ENCODE data around the gene GPATCH3.

Gene GPATCH3

GRCh38 chr1:26897351-26897750 is 2.9 kb downstream of the GPATCH3 start:
- H3K4me3 ChIP-seq (replicated peaks; ENCODE audit: low read depth, low read length), result no peak overlapping the region
- H3K27me3 ChIP-seq (replicated peaks; ENCODE audit: control insufficient read depth, insufficient read depth, low read length), result no peaks in the 10 kb centered on the region
- DNase-seq (ENCODE audit: extremely low read depth, insufficient read length), result no peak
- TF ChIP-seq, protein P1, sequence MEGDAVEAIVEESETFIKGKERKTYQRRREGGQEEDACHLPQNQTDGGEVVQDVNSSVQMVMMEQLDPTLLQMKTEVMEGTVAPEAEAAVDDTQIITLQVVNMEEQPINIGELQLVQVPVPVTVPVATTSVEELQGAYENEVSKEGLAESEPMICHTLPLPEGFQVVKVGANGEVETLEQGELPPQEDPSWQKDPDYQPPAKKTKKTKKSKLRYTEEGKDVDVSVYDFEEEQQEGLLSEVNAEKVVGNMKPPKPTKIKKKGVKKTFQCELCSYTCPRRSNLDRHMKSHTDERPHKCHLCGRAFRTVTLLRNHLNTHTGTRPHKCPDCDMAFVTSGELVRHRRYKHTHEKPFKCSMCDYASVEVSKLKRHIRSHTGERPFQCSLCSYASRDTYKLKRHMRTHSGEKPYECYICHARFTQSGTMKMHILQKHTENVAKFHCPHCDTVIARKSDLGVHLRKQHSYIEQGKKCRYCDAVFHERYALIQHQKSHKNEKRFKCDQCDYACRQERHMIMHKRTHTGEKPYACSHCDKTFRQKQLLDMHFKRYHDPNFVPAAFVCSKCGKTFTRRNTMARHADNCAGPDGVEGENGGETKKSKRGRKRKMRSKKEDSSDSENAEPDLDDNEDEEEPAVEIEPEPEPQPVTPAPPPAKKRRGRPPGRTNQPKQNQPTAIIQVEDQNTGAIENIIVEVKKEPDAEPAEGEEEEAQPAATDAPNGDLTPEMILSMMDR (IDR thresholded peaks at IDR 0.05; ENCODE audit: insufficient read depth, low read length, poor library complexity, severe bottlenecking), result no peak
- H3K36me3 ChIP-seq (ENCODE audit: control insufficient read depth, insufficient read depth, low read length), result peaks cover 13% of the 10 kb centered on the region

DNA sequence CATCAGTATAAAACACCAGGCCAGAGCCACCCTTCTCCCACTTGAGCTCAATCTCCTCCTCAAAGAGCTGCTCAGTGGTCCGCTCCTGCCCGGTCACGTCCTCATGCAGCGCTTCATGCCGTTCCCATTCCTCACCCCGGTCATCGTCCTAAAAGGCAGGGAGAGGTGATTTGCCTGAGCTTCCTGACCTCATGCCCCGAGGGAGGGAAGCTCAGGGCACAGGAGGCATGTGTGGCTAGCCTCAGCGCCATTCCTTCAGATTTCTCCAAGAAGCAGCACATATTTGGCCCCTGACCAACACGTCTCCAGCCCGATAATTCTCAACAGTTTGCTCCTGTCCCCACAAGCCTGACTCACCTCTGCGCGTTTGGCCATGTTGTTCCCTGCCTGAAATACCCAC is 6.0 kb downstream of the GPATCH3 start:
- no peaks in the 10 kb centered on the region for H3K27me3 ChIP-seq (replicated peaks; ENCODE audit: control insufficient read depth, insufficient read depth, low read length)
- H3K4me3 ChIP-seq (replicated peaks; ENCODE audit: low read depth, low read length), result no peak overlapping the region
- peaks cover 16% of the 10 kb centered on the region for H3K36me3 ChIP-seq (ENCODE audit: control insufficient read depth, insufficient read depth, low read length)
- TF ChIP-seq, protein P1 (IDR thresholded peaks at IDR 0.05; ENCODE audit: insufficient read depth, low read length, poor library complexity, severe bottlenecking), result no peak
- no peak for DNase-seq (ENCODE audit: extremely low read depth, insufficient read length)

DNA sequence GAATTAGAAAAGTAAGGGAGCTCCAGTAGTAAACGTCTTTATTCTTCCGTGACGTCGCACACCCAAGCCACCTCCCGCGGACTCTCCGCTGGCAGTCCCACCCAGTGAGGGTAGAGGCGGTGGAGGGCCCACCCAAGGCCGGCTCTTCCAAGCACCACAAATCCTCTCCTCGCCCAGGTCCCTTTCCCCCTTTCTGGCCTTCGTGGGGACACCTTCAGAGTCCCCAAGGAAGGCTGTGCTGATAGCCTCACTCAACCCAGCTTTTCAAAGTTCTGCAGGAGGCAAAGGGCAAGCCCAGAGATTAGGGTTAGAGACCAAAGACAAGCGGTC is 9.8 kb downstream of the GPATCH3 start:
- peak overlapping the region; percentile 95 for H3K4me3 ChIP-seq (replicated peaks; ENCODE audit: low read depth, low read length)
- DNase-seq (ENCODE audit: extremely low read depth, insufficient read length), result no peak
- no peaks in the 10 kb centered on the region for H3K27me3 ChIP-seq (replicated peaks; ENCODE audit: control insufficient read depth, insufficient read depth, low read length)
- TF ChIP-seq, protein P1 (IDR thresholded peaks at IDR 0.05; ENCODE audit: insufficient read depth, low read length, poor library complexity, severe bottlenecking), result no peak
- peaks cover 27% of the 10 kb centered on the region for H3K36me3 ChIP-seq (ENCODE audit: control insufficient read depth, insufficient read depth, low read length)

DNA sequence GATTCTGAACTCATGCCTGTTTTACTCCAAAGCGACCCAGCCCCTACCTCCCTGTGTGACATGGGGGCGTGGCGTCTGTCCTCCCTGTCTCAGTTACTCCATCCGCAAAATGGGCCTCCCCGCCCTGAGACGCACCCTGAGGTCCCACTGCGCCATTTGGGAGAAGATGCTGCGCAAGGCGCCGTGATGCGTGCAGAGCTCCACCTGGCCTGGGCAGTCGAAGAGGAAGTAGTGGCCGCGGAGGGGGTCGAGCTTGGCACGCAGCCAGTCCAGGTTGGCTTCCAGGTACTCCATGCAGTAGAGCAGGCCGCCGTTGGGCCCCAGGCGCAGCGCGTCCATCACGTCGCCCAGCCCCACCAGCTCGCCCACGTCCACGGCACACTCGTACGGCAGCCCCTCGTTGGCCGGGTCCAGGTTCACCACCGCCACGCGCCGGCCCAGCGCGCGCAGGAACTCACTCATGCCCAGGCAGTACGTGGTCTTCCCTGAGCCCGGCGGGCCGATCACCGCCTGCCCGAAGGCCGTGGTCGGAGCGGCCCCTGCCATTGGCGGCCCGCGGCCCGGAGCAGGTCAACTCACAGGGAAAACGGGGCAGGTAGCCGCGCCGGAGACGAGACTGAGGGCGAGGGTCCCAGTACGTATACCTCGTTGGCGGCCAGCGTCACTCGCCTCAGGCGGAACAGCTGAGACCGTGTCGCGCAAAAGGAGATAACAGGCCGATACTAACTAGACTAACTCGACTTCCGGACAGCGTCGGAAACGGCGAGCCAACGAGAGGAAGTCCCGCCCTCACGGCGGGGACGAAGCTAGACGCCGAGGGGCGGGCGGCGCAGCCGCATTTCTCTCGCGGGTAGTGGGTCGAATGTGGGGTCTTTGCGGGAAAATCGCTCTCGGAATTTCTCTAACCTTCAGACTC is 10.5 kb downstream of the GPATCH3 start, which contains the start of gene GPN2:
Gene GPN2, minus strand, starts transcription at position 733 of the 916 bp plus-strand sequence. Its CDS starts 187 bp downstream, at position 546.
- Histone ChIP-seq H3K36me3 (ENCODE audit: control insufficient read depth, insufficient read depth, low read length) (peaks cover 28% of the 10 kb centered on the region), H3K4me3 (replicated peaks; ENCODE audit: low read depth, low read length) (peak within 1 kb of the TSS; percentile 95), H3K27me3 (replicated peaks; ENCODE audit: control insufficient read depth, insufficient read depth, low read length) (no peaks in the 10 kb centered on the region)
- peak; percentile 83 for DNase-seq (ENCODE audit: extremely low read depth, insufficient read length)
- TF ChIP-seq, protein P1 (IDR thresholded peaks at IDR 0.05; ENCODE audit: insufficient read depth, low read length, poor library complexity, severe bottlenecking), result no peak

DNA sequence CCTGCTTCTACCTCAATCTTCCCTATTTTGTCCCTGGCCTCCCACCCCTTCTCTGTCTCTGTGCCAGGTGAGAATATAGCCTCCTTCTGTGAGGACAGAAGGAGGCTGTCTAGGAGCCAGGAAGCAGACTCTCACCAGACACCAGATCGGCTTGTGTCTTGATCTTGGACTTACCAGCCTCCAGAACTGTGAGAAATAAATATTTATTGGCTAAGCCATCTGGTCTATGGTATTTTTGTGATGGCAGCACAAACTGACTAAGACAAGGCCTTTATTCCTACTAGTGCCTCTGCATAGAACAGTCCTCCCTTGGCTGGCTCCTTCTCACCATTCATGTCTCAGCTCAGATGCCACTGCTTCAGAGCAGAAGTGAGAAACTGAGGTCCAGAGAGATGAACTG is 12.0 kb downstream of the GPATCH3 start:
- H3K36me3 ChIP-seq (ENCODE audit: control insufficient read depth, insufficient read depth, low read length), result peaks cover 25% of the 10 kb centered on the region
- TF ChIP-seq, protein P1 (IDR thresholded peaks at IDR 0.05; ENCODE audit: insufficient read depth, low read length, poor library complexity, severe bottlenecking), result no peak

More for the DNA sequence above, 12.0 kb downstream of the GPATCH3 start:
- DNase-seq (ENCODE audit: extremely low read depth, insufficient read length), result no peak
- Histone ChIP-seq H3K27me3 (replicated peaks; ENCODE audit: control insufficient read depth, insufficient read depth, low read length) (no peaks in the 10 kb centered on the region), H3K4me3 (replicated peaks; ENCODE audit: low read depth, low read length) (no peak overlapping the region)

Data from GM06990 (cell line).